ENCODE results near the gene JMJD1C.

Gene JMJD1C

GRCh38 chr10:63173468-63174232 is 292.1 kb downstream of the JMJD1C start:
- Mint-ChIP-seq H3K9me3 (no peaks in the 10 kb centered on the region), H3K4me1 (ENCODE audit: low read depth) (peaks cover 30% of the 10 kb centered on the region), H3K36me3 (ENCODE audit: low read depth) (peaks cover 72% of the 10 kb centered on the region), H3K27me3 (no peaks in the 10 kb centered on the region), H3K4me3 (no peak overlapping the region), H3K27ac (peak overlapping the region; percentile 73)
- intact Hi-C loops (cut with micrococcal nuclease), result no loop called here

- H3K4me3 Mint-ChIP-seq, result no peak overlapping the region
- peaks cover 68% of the 10 kb centered on the region for H3K36me3 Mint-ChIP-seq (ENCODE audit: low read depth)
- no peaks in the 10 kb centered on the region for H3K27me3 Mint-ChIP-seq
- intact Hi-C loops (cut with micrococcal nuclease), result no loop called here
- H3K9me3 Mint-ChIP-seq, result no peaks in the 10 kb centered on the region
- H3K4me1 Mint-ChIP-seq (ENCODE audit: low read depth), result peaks cover 30% of the 10 kb centered on the region
- no peak overlapping the region for H3K27ac Mint-ChIP-seq
Measured at GRCh38 chr10:63171926-63172325, 293.9 kb downstream of the JMJD1C start.

GRCh38 chr10:63171255-63171855 is 294.4 kb downstream of the JMJD1C start:
- intact Hi-C loops (cut with micrococcal nuclease), result no loop called here
- H3K27ac Mint-ChIP-seq, result no peak overlapping the region
- H3K4me1 Mint-ChIP-seq (ENCODE audit: low read depth), result peaks cover 30% of the 10 kb centered on the region
- no peaks in the 10 kb centered on the region for H3K27me3 Mint-ChIP-seq
- H3K36me3 Mint-ChIP-seq (ENCODE audit: low read depth), result peaks cover 67% of the 10 kb centered on the region
- H3K9me3 Mint-ChIP-seq, result no peaks in the 10 kb centered on the region
- no peak overlapping the region for H3K4me3 Mint-ChIP-seq

- Mint-ChIP-seq H3K9me3 (no peaks in the 10 kb centered on the region), H3K4me1 (ENCODE audit: low read depth) (peaks cover 30% of the 10 kb centered on the region), H3K36me3 (ENCODE audit: low read depth) (peaks cover 78% of the 10 kb centered on the region), H3K27ac (no peak overlapping the region), H3K4me3 (no peak overlapping the region), H3K27me3 (no peaks in the 10 kb centered on the region)
- intact Hi-C loops (cut with micrococcal nuclease), result loop anchor here (5.0 kb wide), 1 partner anchor 458 kb away; no protein-coding TSS in a partner anchor
Measured at GRCh38 chr10:63169624-63170023, 296.2 kb downstream of the JMJD1C start.

- Mint-ChIP-seq H3K4me1 (ENCODE audit: low read depth) (peaks cover 23% of the 10 kb centered on the region), H3K4me3 (no peak overlapping the region)
- intact Hi-C loops (cut with micrococcal nuclease), result loop anchor here (5.0 kb wide), 1 partner anchor 458 kb away; no protein-coding TSS in a partner anchor
Measured at GRCh38 chr10:63168821-63169462, 296.8 kb downstream of the JMJD1C start.

GRCh38 chr10:63166742-63167258 is 299.0 kb downstream of the JMJD1C start:
- intact Hi-C loops (cut with micrococcal nuclease), result loop anchor here (1.0 to 5.0 kb wide), 2 partner anchors 461 to 554 kb away; no protein-coding TSS in a partner anchor
- Mint-ChIP-seq H3K4me3 (no peak overlapping the region), H3K36me3 (ENCODE audit: low read depth) (peaks cover 71% of the 10 kb centered on the region), H3K27me3 (no peaks in the 10 kb centered on the region), H3K9me3 (no peaks in the 10 kb centered on the region), H3K4me1 (ENCODE audit: low read depth) (peaks cover 5% of the 10 kb centered on the region), H3K27ac (no peak overlapping the region)

More at GRCh38 chr10:63168821-63169462, 296.8 kb downstream of the JMJD1C start:
- peaks cover 79% of the 10 kb centered on the region for H3K36me3 Mint-ChIP-seq (ENCODE audit: low read depth)
- H3K27ac Mint-ChIP-seq, result no peak overlapping the region
- no peaks in the 10 kb centered on the region for H3K9me3 Mint-ChIP-seq
- H3K27me3 Mint-ChIP-seq, result no peaks in the 10 kb centered on the region

- no peak overlapping the region for H3K27ac Mint-ChIP-seq
- H3K36me3 Mint-ChIP-seq (ENCODE audit: low read depth), result peaks cover 57% of the 10 kb centered on the region
- no peaks in the 10 kb centered on the region for H3K9me3 Mint-ChIP-seq
- H3K27me3 Mint-ChIP-seq, result no peaks in the 10 kb centered on the region
- intact Hi-C loops (cut with micrococcal nuclease), result loop anchor here (5.0 kb wide), 1 partner anchor 462 kb away; no protein-coding TSS in a partner anchor
- no peak overlapping the region for H3K4me3 Mint-ChIP-seq
- peaks cover 3% of the 10 kb centered on the region for H3K4me1 Mint-ChIP-seq (ENCODE audit: low read depth)
Measured at GRCh38 chr10:63165249-63165648, 300.5 kb downstream of the JMJD1C start.

- H3K36me3 Mint-ChIP-seq (ENCODE audit: low read depth), result peaks cover 46% of the 10 kb centered on the region
Measured at GRCh38 chr10:63164166-63164623, 301.6 kb downstream of the JMJD1C start.

GRCh38 chr10:63161592-63161991 is 304.2 kb downstream of the JMJD1C start:
- intact Hi-C loops (cut with micrococcal nuclease), result no loop called here
- no peaks in the 10 kb centered on the region for H3K9me3 Mint-ChIP-seq
- H3K4me3 Mint-ChIP-seq, result no peak overlapping the region
- H3K27ac Mint-ChIP-seq, result no peak overlapping the region
- no peaks in the 10 kb centered on the region for H3K27me3 Mint-ChIP-seq
- no peaks in the 10 kb centered on the region for H3K4me1 Mint-ChIP-seq (ENCODE audit: low read depth)
- peaks cover 38% of the 10 kb centered on the region for H3K36me3 Mint-ChIP-seq (ENCODE audit: low read depth)

More at GRCh38 chr10:63164166-63164623, 301.6 kb downstream of the JMJD1C start:
- Mint-ChIP-seq H3K4me3 (no peak overlapping the region), H3K4me1 (ENCODE audit: low read depth) (no peaks in the 10 kb centered on the region), H3K27me3 (no peaks in the 10 kb centered on the region), H3K9me3 (no peaks in the 10 kb centered on the region), H3K27ac (no peak overlapping the region)
- intact Hi-C loops (cut with micrococcal nuclease), result no loop called here

- intact Hi-C loops (cut with micrococcal nuclease), result loop anchor here (1.0 to 10.0 kb wide), 5 partner anchors 73 to 721 kb away; no protein-coding TSS in a partner anchor
- H3K4me1 Mint-ChIP-seq (ENCODE audit: low read depth), result peaks cover 21% of the 10 kb centered on the region
- peaks cover 31% of the 10 kb centered on the region for H3K36me3 Mint-ChIP-seq (ENCODE audit: low read depth)
- H3K9me3 Mint-ChIP-seq, result no peaks in the 10 kb centered on the region
- H3K4me3 Mint-ChIP-seq, result no peak overlapping the region
- no peak overlapping the region for H3K27ac Mint-ChIP-seq
- H3K27me3 Mint-ChIP-seq, result no peaks in the 10 kb centered on the region
Measured at GRCh38 chr10:63157845-63158624, 307.7 kb downstream of the JMJD1C start.

GRCh38 chr10:63156236-63156635 is 309.5 kb downstream of the JMJD1C start:
- H3K4me3 Mint-ChIP-seq, result no peak overlapping the region
- peaks cover 45% of the 10 kb centered on the region for H3K36me3 Mint-ChIP-seq (ENCODE audit: low read depth)
- no peak overlapping the region for H3K27ac Mint-ChIP-seq
- H3K4me1 Mint-ChIP-seq (ENCODE audit: low read depth), result peaks cover 21% of the 10 kb centered on the region
- H3K27me3 Mint-ChIP-seq, result no peaks in the 10 kb centered on the region
- no peaks in the 10 kb centered on the region for H3K9me3 Mint-ChIP-seq
- intact Hi-C loops (cut with micrococcal nuclease), result loop anchor here (5.0 to 10.0 kb wide), 4 partner anchors 71 to 719 kb away; no protein-coding TSS in a partner anchor

- Mint-ChIP-seq H3K4me3 (no peak overlapping the region), H3K27ac (peak overlapping the region; percentile 52), H3K9me3 (no peaks in the 10 kb centered on the region), H3K4me1 (ENCODE audit: low read depth) (peaks cover 21% of the 10 kb centered on the region), H3K36me3 (ENCODE audit: low read depth) (peaks cover 53% of the 10 kb centered on the region), H3K27me3 (no peaks in the 10 kb centered on the region)
- intact Hi-C loops (cut with micrococcal nuclease), result loop anchor here (5.0 to 10.0 kb wide), 4 partner anchors 71 to 718 kb away; no protein-coding TSS in a partner anchor
Measured at GRCh38 chr10:63155388-63156020, 310.3 kb downstream of the JMJD1C start.

Measured in dendritic cell treated with granulocyte-macrophage colony-stimulating factor and Interleukin-4, amounts not matched to agents 40 ng/mL and 50 ng/mL, for 4 days (primary cell).